GM21825 (cell line): Measurements from ENCODE around the gene GZMA.
"Not testable (repeated sequence)": the region's sequence is repeated elsewhere in the genome, so short reads cannot be mapped to it uniquely, and the experiment has no call there.

Experiments
- ATAC-seq: cut with Tn5 transposase; IDR thresholded peaks from one replicate; pipeline ENCODE4 v1.9.1; 2021; ENCODE audit warnings: mild to moderate bottlenecking, moderate library complexity; ENCODE audit not compliant: unreplicated experiment

GZMA gene

DNA sequence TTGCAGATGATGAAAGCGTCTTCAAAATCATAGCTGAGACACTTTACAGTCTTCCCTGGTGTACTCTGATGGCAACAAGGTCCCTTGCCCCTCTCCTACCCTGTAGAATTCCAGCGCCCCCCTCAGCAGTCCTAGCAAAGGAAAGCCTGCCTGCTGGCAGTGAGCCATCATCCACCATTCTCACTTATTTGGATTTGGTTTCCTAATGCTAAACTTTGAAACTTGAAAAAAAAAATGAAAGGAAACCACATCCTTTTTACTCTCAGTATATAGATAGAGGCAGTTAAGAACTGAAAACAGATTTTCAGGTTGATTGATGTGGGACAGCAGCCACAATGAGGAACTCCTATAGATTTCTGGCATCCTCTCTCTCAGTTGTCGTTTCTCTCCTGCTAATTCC is at the start of gene GZMA:
GZMA (plus strand) TSS at position 299 of the 400 bp plus-strand sequence; CDS start at position 336, 37 bp downstream.
- no peak for ATAC-seq

DNA sequence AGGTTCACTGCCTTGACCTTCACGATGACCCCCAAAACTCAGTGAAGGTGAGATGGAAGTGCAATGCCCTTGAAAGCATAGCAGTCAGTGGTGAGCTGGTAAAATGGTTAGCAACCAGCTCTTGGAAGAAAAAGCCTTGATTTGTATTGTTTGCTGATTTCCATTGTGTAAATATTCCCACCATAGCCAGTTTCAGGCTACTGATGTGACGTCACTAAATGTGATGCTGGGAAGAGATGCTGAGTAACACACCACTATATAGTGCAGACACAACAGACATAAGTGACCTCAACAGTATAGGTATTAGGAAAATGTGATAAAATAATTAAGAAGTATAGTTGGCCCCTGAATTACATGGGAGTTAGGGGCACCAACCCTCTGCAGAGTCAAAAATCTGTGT is 47.3 kb upstream of the GZMA start:
- ATAC-seq = no peak

DNA sequence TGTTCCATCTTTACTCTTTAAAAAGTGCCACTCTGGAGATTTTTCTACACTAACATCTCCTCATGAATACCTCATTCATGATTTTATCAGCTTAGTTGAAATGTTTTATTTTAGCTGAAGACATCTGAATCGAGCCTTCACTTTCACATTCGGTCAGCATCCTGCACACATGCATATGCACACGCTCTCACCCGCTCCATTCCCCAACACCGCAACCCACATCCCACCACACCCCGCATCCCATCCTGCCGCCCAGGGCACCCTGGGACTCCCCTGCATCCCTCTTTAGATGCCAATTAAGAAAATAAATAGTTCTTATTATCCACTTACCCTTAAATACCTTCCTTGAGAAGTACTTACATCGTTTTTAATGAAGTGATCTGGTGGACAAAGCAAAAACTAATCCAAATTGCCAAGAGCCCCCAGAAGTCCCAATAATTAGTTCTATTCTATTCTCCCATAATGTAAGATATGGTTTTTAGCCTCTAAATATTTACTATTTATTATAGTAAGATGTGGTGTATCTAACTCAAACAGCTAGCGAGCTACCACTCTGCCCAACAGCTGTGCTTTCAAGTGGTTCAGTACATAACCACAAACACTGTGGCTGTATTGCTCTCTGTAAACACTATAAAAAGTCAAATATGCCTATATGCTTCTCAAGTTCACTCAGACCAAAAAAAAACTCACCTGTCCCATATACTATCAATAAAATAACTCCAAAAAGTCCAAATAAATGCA is 40.2 kb upstream of the GZMA start:
- ATAC-seq = no peak

DNA sequence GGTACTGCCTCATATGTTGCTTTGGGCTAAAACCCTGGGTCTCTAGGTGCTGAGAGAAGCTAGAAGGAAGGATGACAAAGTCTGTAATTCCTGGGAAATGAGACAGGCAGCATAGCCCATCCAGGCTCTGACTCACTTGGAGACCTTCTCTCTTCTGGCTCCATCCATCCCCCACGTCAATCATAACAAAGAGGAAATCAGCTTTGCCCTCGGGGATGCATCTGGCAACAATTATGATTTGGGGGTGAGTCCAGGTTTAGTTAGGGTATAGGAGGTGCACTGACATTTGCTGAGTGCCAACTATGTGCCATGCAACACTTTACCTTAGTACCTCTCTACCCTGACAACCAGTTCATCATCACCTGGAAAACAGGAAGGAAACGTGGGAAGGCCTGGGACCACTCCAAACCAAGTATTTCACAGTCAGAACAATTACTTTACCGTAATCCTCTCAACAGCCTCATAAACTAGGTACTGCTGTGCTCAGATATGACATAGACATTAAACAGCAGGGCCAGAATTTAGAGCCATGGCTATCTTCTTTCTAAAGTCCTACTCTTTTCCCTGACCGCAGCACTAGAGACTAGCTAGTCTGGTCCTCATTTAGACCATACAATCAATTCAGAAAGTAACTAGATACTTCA is 39.1 kb upstream of the GZMA start:
- no peak for ATAC-seq

DNA sequence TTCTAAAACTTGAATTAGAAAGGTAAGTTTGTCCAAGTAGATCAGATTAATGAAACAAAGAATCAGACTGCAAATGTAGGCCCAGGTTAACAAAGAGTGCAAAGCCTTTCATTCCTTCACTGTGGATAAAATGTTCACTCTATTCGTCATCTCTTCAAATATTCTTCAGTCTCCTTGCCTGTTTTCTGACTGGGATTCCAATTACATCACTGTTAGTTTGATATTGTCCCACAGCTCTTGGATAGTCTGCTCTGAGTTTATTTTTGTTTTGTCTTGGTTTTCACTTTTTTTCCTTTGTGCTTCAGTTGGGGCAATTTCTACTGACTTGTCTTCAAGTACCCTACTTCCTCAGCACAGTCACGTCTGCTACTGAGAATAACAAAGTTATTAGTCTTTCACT is 38.5 kb upstream of the GZMA start:
- ATAC-seq = no peak

DNA sequence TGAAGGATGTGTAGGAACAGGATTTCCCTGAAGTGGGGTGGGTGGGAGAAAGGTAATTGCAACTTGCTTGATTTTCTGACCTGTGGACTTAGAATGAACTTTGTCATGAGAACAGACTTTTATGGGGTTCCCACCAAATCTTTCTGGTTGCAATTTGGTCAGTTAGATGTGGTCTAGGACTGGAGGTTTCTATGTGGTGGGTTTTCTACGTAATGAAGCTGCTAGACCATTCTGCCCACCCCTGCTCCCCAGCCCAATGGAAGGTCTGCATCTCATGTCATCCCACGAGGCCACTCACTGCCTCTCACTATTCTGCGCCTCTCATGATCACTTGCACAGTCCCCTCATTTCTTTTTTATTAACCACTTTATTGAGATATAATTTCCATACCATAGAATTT is 37.9 kb upstream of the GZMA start:
- ATAC-seq = no peak

DNA sequence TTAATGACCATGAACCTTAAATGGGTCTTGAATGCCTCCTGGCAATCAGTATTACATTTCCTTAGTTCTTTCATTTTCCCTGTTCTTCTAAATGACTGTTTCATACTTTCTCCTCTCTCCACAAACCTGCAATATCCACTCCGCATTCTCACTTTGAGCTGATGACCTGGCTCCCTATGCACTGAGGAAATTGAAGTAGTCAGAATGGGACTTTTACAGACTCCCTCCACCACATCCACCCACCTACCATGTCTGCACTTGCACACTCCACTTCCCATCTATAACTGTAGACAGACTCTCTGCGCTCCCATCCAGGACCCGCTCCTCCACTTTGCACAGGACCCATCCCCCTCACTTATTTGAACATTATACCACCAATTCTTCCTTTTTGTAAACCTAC is 36.2 kb upstream of the GZMA start:
- no peak for ATAC-seq

DNA sequence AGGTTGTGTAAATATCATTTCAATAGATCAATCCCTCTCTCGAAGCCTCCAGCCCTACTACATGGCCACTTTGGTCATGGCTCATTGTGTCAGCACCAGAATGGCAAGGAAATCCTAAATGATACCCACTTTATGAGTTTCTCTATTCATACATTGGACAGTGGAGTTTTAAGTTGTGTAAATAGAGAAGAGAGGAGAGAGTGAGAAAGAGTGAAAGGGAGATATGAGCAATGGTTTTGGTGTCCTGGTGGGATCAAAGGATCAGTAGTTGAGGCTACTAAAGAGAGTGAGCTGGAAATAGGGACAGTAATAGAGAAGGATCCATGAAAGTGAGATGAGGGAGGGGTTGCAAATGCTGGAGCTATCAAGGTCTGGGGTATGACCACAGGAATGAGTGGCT is 31.5 kb upstream of the GZMA start:
- no peak for ATAC-seq

DNA sequence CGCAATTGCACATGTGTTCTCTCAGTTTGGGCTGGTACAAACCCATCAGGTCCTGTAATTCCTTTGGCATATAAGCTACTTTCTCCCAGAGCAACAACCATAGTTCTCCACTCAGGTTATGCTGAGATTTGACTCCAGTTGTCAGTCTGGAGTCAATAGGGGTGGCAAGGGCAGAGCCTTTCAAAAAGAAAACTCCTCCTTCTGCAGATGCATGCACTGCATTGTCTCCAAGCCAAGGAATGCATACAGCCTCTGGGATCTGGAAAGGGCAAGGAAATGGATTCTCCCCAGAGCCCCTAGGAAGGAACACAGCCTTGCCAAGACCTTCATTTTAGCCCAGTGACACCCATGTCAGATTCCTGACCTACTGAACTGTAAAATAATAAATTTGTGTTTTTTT is 31.0 kb upstream of the GZMA start:
- ATAC-seq = no peak

DNA sequence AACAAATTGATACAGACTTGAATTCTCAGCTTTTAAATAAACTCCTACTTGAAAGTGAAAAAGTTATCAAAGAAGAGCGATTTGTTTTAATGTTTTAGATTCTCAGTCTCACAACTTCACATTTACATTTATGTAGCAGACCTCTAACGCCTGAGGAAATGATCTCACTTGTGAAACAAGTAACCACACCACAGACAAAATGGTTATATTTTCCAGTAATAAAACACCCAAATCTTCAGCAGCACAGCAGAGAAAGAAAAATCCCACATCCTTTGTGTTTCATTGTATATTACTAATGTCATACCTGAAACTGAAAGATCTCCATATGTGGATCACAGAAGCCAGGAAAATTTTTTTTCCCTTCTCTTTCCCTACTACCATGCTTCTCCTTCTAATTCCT is 29.8 kb upstream of the GZMA start:
- no peak for ATAC-seq

DNA sequence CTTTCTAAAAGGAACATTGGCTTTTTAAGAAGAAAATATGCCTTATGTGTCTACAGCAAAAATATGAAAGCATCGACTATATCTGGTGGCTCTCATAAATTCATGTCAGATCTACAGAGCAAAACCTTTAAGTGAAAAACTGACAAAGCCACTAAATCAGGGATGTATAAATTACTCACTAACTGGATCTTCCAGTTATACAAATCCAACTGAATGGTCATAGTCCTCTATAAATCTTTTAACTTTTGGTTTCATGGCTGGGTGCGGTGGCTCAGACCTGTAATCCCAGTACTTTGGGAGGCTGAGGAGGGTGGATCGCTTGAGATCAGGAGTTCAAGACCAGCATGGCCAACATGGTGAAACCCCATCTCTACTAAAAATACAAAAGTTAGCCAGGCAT is 29.2 kb upstream of the GZMA start:
- no peak for ATAC-seq

DNA sequence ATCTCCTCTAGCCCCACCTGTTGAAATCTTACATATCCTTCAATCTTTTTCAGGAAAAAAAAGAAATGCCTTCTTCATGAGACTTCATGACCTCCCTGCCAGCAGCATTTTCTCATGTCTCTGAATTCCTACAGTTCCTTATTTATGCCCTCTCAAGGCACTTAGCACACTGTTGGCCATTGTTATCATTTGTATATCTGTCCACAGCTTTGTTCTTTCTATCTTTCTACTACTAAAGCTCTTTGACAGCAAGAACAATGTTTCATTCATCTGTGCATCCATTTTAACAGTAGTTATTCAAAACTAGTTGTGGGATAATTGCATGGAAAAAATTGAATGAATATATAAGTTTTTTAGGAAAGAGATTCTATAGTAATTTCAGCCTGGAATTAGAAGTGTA is 20.9 kb upstream of the GZMA start:
- ATAC-seq = no peak

DNA sequence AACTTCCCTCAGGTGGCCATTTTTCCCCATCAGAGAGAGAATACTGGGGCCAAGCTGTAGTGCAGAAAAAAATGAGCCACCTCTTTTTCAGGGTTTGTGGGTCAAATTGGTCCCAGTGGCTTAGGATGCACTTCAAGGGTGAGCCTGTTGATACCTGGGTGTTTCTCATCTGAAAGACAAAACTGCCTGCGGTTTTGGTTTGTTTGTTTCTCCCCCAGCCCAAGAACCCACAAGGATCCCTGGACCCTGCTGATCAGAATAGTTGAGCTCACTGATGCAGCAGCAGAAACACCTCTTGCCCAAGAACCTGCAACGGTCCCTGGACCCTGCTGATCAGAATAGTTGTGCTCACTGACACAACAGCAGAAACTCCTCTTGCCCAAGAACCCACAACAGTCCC is 13.1 kb upstream of the GZMA start:
- ATAC-seq = not testable (repeated sequence)

DNA sequence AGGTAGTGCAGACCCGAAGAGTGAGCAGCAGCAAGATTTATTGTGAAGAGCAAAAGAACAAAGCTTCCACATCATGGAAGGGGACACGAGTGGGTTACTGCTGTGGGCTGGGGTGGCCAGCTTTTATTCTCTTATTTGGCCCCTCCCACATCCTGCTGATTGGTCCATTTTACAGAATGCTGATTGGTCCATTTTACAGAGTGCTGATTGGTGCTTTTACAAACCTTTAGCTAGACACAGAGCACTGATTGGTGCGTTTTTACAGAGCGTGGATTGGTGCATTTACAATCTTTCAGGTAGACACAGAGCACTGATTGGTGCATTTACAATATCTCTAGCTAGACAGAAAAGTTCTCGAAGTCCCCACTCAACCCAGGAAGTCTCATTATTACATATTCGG is 11.4 kb upstream of the GZMA start:
- ATAC-seq = not testable (repeated sequence)

DNA sequence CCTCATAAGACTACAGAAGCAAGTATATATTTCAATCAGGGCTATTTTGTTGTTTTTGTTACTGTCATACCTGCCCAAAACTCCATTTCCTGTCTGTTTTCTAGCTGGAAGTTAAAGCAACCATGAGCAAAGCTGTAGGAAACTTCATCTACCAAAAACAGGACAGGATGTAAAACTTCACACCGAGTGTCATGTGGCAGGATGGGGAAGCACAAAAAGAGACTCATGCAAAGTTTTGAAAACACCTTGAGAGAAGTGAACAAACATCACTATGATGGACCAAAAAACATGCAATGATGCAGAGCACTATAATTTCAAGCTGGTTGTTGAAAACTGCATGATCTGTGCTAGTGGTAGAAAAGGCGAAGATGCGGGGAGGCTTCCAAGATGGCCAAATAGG is 6.3 kb upstream of the GZMA start:
- ATAC-seq = no peak

DNA sequence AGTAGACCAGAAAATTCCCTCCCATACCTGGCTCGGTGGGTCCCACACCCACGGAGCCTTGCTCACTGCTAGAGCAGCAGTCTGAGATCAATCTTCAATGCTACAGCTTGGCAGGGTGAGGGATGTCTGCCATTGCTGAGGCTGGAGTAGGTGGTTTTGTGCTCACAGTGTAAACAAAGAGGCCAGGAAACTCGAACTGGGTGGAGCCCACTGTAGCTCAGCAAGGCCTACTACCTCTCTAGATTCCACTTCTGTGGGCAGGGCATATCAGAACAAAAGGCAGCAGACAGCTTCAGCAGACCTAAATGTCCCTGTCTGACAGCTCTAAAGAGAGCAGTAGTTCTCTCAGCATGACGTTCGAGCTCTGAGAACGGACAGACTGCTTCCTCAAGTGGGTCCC is 5.6 kb upstream of the GZMA start:
- ATAC-seq = no peak

DNA sequence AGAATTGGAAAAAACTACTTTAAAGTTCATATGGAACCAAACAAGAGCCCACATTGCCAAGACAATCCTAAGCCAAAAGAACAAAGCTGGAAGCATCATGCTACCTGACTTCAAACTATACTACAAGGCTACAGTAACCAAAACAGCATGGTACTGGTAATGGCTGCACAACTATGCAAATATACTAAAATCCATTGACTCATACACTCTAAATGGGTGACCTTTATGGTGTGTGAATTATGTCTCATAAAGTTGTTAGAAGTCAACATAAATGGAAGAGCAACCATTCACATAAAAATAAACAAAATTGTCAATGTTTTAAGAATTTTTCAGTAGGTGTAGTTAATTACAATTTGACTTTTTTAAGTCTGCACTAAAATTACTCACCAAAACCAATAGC is 1.3 kb upstream of the GZMA start:
- not testable (repeated sequence) for ATAC-seq

DNA sequence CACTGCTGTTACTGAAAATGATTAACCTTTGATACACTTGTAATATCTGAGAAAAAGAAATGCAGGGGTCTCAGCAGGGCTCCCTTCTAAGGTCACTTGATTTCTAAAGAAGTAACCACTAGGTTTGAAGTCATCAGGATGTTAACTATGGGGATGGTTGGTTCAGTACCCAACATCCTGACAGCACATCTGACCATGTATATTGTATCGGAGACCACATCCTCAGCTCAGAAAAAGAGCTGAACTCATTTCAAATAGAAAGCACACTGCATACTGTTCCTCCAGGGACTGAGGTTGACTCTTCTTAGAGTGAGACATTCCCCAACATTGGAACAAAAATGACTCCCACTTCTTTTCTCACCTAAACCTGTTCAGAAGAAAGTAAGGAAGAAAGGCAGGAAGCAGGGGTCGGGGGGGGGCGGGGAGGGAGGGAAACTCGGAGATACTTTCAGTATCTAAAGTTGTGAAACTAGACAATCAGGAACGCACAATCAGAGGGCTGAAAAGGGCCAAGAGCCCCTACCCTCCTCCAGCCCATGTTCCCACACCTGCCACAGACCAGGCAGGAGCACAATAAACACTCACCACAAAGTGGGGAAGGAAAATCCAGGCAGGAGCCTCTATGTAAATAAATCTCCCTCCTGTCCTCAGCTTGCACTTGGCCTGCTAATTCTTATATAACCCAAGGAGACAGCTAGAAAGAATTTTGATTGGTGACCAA is 730 bp upstream of the GZMA start:
- ATAC-seq = no peak

DNA sequence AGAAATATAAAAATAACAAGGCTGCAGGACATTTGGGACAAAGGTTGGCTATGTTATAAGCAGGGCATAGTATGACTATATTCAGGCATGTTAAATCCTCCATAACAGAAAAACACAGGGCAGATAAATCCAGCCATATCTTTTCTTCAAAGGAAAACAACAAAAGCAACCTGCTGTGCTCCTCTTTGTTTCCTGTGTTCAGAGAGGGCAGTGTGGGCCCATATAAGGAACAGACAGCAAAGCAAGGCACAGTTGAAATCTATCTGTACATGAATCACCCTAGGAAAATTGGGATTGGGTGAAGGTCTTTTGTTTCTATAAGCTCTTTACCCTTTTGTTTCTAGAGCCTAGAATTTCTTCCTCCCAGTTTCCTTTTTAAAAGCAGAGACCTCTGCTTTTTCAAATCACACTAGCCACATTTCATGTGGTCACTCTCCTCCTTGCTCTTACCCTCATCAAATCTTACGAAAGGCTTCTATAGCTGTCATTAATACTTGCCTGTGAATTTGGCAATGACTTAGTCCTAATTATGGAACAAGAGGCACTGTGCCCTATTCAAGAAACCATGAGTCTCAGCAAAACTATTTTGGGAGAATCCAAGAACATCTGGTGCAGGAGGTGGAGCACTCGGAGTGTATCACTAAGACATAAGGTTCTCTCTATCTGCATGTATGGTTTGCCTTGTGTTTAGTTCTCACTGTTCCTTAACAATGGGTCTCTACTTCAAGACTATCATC is 1.8 kb downstream of the GZMA start:
- no peak for ATAC-seq

DNA sequence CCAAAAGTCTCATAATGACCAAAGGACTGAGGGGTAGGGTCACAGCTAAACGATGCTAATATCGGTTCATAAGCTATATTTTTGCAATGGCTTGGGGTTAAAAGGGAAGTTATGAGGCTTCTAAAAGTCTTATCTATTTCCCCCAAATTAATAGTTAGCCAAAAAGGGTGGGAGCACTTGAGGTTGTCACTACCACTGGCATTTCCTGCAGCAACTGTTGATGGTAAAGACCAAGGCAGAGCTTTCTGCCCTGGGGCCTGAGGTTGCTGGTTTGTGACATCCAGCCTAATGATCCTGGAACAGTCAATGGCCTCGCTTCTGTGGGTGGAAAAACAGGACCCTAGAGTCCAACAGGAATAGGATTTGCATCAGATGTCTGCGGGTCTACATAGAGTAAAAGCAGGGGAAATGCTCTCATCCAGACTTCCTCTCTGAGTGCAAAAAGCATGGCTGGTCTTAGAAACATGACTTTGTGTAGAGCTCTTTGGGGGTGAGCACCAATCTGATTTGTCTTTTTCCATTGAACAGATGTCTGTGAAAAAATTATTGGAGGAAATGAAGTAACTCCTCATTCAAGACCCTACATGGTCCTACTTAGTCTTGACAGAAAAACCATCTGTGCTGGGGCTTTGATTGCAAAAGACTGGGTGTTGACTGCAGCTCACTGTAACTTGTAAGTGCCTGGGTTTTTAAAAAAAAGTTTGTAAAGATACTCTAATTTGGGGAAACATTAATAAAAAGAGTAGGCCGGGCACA is 2.7 kb downstream of the GZMA start:
- ATAC-seq = no peak

DNA sequence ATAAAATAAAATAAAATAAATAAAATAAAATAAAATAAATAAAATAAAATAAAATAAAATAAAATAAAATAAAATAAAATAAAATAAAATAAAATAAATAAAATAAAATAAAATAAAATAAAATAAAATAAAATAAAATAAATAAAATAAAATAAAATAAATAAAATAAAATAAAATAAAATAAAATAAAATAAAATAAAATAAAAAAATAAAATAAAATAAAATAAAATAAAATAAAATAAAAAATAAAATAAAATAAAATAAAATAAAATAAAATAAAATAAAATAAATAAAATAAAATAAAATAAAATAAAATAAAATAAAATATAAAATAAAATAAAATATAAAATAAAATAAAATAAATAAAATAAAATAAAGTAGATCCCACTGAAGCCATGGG is 3.5 kb downstream of the GZMA start:
- ATAC-seq = not testable (repeated sequence)
